Activated CD8-positive, alpha-beta T cell treated with anti-CD3 and anti-CD28 coated beads, Interleukin-2, amount 10 ng/mL, durations not matched to agents 7 days and 5 days (primary cell): ENCODE measurements around the gene COX5A. TPM values are rescaled to one million over a fixed set of nuclear protein-coding genes. Genes with fewer than 3 reads are reported as not detected.

Experiments used
- ATAC-seq: fragments of 150-1000 bp; cut with Tn5 transposase; one replicate; pipeline ENCODE4 v1.10.0; 2021; ENCODE audit warnings: moderate library complexity
- CTCF ChIA-PET: fragments of 350-600 bp; sonication (Branson Sonifier 250); formaldehyde crosslinking; loops from one replicate; lab custom pipeline; 2021; ENCODE audit warnings: antibody characterized with exemption; lab: Charles Lee
- POLR2A ChIA-PET: fragments of 350-600 bp; sonication (Branson Sonifier 250); formaldehyde crosslinking; loops from one replicate; lab custom pipeline; 2021; ENCODE audit warnings: antibody characterized with exemption; lab: Charles Lee
- DNase-seq: peaks from one replicate; pipeline ENCODE4 v3.0.0-alpha.2; 2020
- H3K27ac Mint-ChIP-seq: one replicate; pipeline ENCODE4 v1.8.0; 2021; ENCODE audit warnings: mild to moderate bottlenecking, mixed read lengths
- H3K27me3 Mint-ChIP-seq: one replicate; pipeline ENCODE4 v1.8.0; 2021; ENCODE audit warnings: low read depth, mixed read lengths
- H3K36me3 Mint-ChIP-seq: one replicate; pipeline ENCODE4 v1.8.0; 2021; ENCODE audit warnings: low read depth, mixed read lengths
- H3K4me1 Mint-ChIP-seq: one replicate; pipeline ENCODE4 v1.8.0; 2021; ENCODE audit warnings: low read depth, mixed read lengths
- H3K4me3 Mint-ChIP-seq: one replicate; pipeline ENCODE4 v1.8.0; 2021; ENCODE audit warnings: mild to moderate bottlenecking, mixed read lengths
- H3K9me3 Mint-ChIP-seq: one replicate; pipeline ENCODE4 v1.8.0; 2022; ENCODE audit warnings: mixed read lengths; ENCODE audit not compliant: insufficient read depth
- total RNA-seq, 2 experiments: library from RNA; stranded (reverse); gene quantifications; one replicate each; pipeline ENCODE4 v1.2.3, GENCODE V29; 2021

Gene COX5A
- 100 to 1,000 TPM; 305 to 313 TPM for total RNA-seq

DNA sequence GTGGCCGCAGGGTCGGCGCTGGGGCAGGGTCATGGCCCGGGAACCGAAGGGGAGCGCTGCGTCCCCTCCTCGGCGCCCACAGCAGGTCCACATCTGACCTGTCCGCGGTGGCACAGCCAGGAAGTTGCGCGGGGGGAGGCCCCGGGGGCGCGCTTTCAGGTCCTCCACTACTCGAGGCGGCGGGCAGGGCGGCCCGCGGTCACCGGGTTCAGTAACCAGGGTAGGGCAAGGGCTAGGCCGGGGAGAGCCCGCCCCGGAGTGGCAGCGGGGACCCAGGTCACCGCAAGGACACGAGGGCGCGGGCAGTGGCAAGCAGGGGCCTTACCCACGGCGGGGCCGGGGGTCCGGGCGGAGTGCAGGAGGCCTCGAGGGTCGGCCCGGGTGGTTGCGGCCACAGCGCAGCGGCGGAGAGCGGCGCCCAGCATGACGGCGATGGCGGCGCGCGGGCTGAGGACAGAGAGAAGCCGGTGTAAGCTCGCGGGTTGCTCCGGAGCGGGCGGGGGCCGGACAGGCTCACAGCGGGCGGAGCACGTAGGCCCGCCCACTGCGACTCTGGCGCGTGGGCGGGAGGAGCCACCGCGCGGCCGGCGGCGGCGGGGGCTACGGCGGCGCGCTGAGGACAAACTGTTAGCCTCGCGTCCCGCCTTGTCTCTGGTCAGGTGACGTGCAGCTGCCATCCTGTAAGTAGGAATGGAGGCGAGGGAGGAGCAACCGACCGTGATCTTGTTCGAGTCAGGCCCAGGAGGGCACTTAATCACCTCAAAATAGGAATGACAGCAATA, at the start of gene COX5A:
Gene COX5A (minus strand): TSS at position 484 of the 782 bp plus-strand sequence. CDS start 59 bp downstream, at position 425.
- Mint-ChIP-seq H3K27ac (peak within 1 kb of the TSS; percentile 92), H3K4me1 (peaks cover 41% of the 10 kb centered on the region), H3K36me3 (peaks cover 23% of the 10 kb centered on the region), H3K27me3 (peaks cover 2% of the 10 kb centered on the region), H3K9me3 (no peaks in the 10 kb centered on the region), H3K4me3 (peak within 1 kb of the TSS; percentile 91)
- ATAC-seq (peak; percentile 97), DNase-seq (peak; percentile 95)
- ChIA-PET CTCF (interaction anchor here (0.9 to 1.5 kb wide), 6 partner anchors 12 to 168 kb away, joined by 3 to 6 read pairs (median 3); no protein-coding TSS in a partner anchor), POLR2A (interaction anchor here (0.6 to 2.1 kb wide), 10 partner anchors 16 to 264 kb away, joined by 3 to 7 read pairs (median 4); partner anchors contain the start of genes C15orf39 and FAM219B)

DNA sequence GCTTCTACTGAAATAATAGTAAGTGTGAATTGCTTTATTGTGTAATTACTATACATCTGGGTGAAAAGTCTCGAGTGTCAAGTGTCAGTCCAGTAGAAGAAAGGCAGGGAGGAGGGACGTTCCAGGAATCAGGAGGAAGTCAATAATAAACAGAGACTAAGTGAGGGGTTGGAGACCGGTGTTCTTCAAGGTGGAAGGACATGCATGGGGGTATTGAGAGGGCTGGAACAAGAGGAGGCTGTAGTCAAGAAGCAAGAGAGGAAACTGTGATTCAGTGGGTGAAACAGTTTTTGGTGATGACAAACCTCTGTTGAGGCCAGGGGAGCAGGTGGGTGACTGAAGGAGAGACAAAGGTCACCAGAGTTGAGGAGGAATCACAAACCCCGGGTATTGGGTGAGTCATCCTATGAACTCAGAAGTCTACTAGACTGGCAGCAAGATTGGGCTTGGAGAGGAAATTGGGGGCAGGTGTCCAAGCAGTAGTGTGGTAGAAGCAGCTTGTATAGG, 45.9 kb upstream of the COX5A start:
- CTCF ChIA-PET, result interaction anchor here (0.9 kb wide), 1 partner anchor 67 kb away, joined by 3 read pairs; no protein-coding TSS in a partner anchor
- ATAC-seq (peak; percentile 56), DNase-seq (peak; percentile 48)
- H3K9me3 Mint-ChIP-seq, result no peaks in the 10 kb centered on the region
- POLR2A ChIA-PET, result interaction anchor here (1.3 kb wide), 1 partner anchor 39 kb away, joined by 3 read pairs; the partner anchor contains the start of gene PPCDC
- H3K27ac Mint-ChIP-seq, result peak overlapping the region; percentile 9
- peaks cover 11% of the 10 kb centered on the region for H3K27me3 Mint-ChIP-seq
- no peaks in the 10 kb centered on the region for H3K36me3 Mint-ChIP-seq
- H3K4me3 Mint-ChIP-seq, result no peak overlapping the region
- peaks cover 10% of the 10 kb centered on the region for H3K4me1 Mint-ChIP-seq

DNA sequence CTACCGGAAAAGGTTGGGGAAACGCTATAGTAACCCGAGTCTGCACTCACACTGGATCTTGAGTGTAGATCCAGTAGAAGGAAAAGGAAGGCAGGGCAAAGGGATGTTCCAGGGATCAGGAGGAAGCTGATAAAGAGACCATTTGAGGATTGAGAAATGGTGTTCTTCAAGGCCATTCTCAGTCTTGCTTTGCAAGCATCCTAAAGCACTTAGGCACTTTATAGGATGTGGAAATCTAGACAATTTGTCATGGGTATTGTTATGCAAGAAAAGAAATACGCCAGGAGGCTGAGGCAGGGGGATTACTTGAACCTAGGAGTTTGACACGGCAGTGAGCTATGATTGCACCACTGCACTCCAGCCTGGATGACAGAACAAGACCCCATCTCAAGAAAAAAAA, 44.3 kb upstream of the COX5A start:
- H3K9me3 Mint-ChIP-seq, result no peaks in the 10 kb centered on the region
- H3K4me1 Mint-ChIP-seq, result peaks cover 20% of the 10 kb centered on the region
- H3K36me3 Mint-ChIP-seq, result no peaks in the 10 kb centered on the region
- ChIA-PET POLR2A (no interaction called here), CTCF (no interaction called here)
- ATAC-seq, result no peak
- peaks cover 11% of the 10 kb centered on the region for H3K27me3 Mint-ChIP-seq
- DNase-seq, result no peak
- no peak overlapping the region for H3K4me3 Mint-ChIP-seq
- H3K27ac Mint-ChIP-seq, result no peak overlapping the region

DNA sequence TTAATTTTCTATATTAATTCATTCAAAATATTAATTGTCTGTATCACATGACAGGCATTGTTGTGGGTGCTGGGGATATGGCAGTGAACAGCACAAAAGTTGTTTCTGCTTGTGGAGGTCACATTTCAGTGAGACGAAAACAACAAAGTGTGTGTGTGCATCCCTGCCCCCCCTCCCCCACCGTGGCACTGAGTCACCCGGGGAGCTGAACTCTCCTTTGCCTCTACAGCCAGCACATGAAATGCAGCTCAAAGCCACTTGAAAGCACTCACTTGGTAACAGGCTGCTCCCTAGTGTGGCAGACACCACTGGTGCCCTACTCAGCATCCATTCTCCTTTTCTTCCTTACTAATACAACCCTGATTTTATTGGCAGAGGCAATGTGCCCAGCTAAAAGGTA, 40.6 kb upstream of the COX5A start:
- DNase-seq, result peak; percentile 51

DNA sequence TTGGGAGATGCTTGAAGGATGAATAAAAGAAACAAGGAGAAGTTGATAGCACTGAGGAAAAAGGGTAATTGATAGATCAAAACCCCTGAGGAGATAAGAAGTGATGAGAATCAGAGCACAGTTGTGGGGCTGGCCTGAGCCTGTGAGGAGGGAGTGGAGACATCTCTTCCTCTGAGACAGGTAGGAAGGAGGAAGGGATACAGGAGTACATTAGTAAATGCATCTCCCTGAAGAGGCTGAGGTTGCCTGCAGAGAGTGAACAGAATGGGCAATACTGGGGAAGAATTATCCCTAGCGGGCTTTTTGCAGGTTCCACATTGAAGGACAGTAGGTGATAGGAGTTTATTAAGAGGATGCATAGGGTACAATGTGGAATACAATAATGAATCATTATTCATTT, 40.2 kb upstream of the COX5A start:
- ChIA-PET CTCF (interaction anchor here (1.0 to 3.0 kb wide), 6 partner anchors 10 to 226 kb away, joined by 3 to 9 read pairs (median 6); no protein-coding TSS in a partner anchor), POLR2A (interaction anchor here (0.8 to 0.9 kb wide), 2 partner anchors 17 to 197 kb away, joined by 3 read pairs; no protein-coding TSS in a partner anchor)
- H3K27ac Mint-ChIP-seq, result no peak overlapping the region
- H3K27me3 Mint-ChIP-seq, result peaks cover 5% of the 10 kb centered on the region
- peaks cover 10% of the 10 kb centered on the region for H3K4me1 Mint-ChIP-seq
- H3K4me3 Mint-ChIP-seq, result no peak overlapping the region
- H3K36me3 Mint-ChIP-seq, result no peaks in the 10 kb centered on the region
- ATAC-seq (no peak), DNase-seq (no peak)
- H3K9me3 Mint-ChIP-seq, result no peaks in the 10 kb centered on the region

More for the DNA sequence above, 40.6 kb upstream of the COX5A start:
- ChIA-PET CTCF (interaction anchor here (0.7 to 3.0 kb wide), 8 partner anchors 9 to 225 kb away, joined by 3 to 9 read pairs (median 4); no protein-coding TSS in a partner anchor), POLR2A (interaction anchor here (0.8 to 0.9 kb wide), 2 partner anchors 16 to 198 kb away, joined by 3 read pairs; no protein-coding TSS in a partner anchor)
- ATAC-seq, result peak; percentile 65
- no peak overlapping the region for H3K27ac Mint-ChIP-seq
- peaks cover 5% of the 10 kb centered on the region for H3K27me3 Mint-ChIP-seq
- no peak overlapping the region for H3K4me3 Mint-ChIP-seq
- H3K4me1 Mint-ChIP-seq, result peaks cover 11% of the 10 kb centered on the region
- H3K9me3 Mint-ChIP-seq, result no peaks in the 10 kb centered on the region
- no peaks in the 10 kb centered on the region for H3K36me3 Mint-ChIP-seq

DNA sequence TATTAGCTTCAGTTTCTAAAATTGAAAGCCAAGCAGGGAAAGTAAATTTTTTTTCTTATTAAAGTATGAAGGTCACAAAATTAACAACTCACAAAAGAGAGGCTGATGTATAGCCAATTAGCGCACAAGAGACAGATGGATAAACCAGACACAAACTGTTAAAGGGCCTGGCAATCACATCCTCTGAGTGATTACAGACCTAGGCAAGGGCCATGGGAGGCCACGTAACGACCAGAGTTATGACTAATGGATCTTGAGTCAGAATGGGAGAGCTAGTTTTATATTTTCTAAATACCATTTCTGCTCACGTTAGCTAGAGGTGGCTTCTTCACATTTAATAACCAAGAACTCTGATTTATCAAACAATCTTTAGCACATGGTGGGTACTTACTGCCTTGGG, 39.7 kb upstream of the COX5A start:
- H3K27me3 Mint-ChIP-seq, result peaks cover 10% of the 10 kb centered on the region
- no peak for ATAC-seq

DNA sequence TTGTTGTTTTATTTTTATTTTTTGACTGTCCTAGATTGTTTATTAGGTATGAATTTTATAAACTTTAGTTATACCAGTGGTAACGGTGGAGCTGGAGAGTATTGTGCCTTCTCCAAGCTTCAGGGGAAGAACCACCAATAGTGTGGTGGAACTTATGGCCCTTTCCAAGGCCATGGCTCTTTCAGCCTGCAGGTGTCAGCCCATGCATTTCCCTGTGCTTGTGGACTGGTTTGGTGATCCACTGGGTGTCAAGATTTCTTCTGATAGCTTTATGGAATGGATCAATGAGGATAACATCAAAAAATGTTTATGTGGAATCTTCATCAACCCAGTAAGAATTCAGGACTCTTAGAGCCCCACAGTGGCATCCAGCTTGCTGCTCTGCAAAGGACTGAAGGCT, 38.3 kb upstream of the COX5A start:
- Mint-ChIP-seq H3K4me1 (peaks cover 10% of the 10 kb centered on the region), H3K9me3 (no peaks in the 10 kb centered on the region), H3K27me3 (peaks cover 7% of the 10 kb centered on the region), H3K36me3 (no peaks in the 10 kb centered on the region), H3K4me3 (no peak overlapping the region), H3K27ac (no peak overlapping the region)
- ChIA-PET CTCF (interaction anchor here (1.3 kb wide), 2 partner anchors 12 to 25 kb away, joined by 3 to 6 read pairs; no protein-coding TSS in a partner anchor), POLR2A (no interaction called here)
- ATAC-seq, result no peak
- no peak for DNase-seq

More for the DNA sequence above, 39.7 kb upstream of the COX5A start:
- no peaks in the 10 kb centered on the region for H3K36me3 Mint-ChIP-seq
- H3K4me1 Mint-ChIP-seq, result peaks cover 10% of the 10 kb centered on the region
- no peaks in the 10 kb centered on the region for H3K9me3 Mint-ChIP-seq
- ChIA-PET CTCF (interaction anchor here (2.4 to 3.0 kb wide), 2 partner anchors 10 to 11 kb away, joined by 7 to 9 read pairs; no protein-coding TSS in a partner anchor), POLR2A (no interaction called here)
- H3K4me3 Mint-ChIP-seq, result no peak overlapping the region
- H3K27ac Mint-ChIP-seq, result no peak overlapping the region
- DNase-seq, result no peak

DNA sequence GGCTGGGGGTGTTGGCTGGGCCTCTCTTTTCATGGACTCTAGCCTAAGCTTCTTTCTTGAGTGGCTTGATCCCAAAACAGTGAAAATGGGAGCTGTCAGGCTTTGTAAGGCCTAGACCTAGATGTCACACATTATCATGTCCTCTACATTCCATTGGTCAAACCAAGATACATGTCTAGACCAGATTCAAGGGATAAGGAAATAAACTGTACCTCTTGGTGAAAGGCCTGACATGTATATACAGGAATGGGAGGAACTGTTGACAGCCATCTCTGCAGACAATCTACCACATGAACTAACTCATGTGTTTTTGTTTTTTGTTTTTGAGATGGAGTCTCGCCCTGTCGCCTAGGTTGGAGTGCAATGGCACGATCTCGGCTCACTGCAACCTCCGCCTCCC, 29.8 kb upstream of the COX5A start:
- Mint-ChIP-seq H3K27me3 (peaks cover 6% of the 10 kb centered on the region), H3K9me3 (no peaks in the 10 kb centered on the region), H3K4me1 (no peaks in the 10 kb centered on the region), H3K27ac (no peak overlapping the region), H3K36me3 (no peaks in the 10 kb centered on the region), H3K4me3 (no peak overlapping the region)
- ATAC-seq, result no peak
- no peak for DNase-seq
- ChIA-PET CTCF (interaction anchor here (2.0 kb wide), 1 partner anchor 11 kb away, joined by 7 read pairs; no protein-coding TSS in a partner anchor), POLR2A (interaction anchor here (0.9 kb wide), 1 partner anchor 248 kb away, joined by 3 read pairs; no protein-coding TSS in a partner anchor)

DNA sequence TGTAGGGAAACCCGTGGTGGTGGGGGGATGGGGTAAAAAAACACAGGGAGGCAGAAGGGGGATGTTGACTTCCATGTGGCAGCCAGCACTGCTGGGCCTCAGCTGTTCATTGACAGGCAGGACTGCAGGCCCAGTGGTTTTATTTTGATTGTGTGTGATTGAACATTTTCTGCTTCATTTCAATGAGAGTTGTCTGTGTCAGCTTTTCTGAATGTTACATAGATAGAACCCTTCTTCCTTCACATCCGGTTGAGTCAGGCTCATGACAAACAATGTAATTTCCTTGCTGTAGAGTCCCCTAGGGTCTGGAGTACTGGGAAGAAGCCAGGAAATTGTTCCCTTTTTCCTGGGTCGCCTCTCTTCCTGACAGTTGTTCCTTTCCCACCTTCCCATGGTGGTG, 26.9 kb upstream of the COX5A start:
- POLR2A ChIA-PET, result no interaction called here
- no peak for DNase-seq
- Mint-ChIP-seq H3K27ac (no peak overlapping the region), H3K4me1 (peaks cover 11% of the 10 kb centered on the region), H3K36me3 (no peaks in the 10 kb centered on the region), H3K4me3 (no peak overlapping the region), H3K9me3 (no peaks in the 10 kb centered on the region), H3K27me3 (peaks cover 29% of the 10 kb centered on the region)
- ATAC-seq, result no peak
- CTCF ChIA-PET, result interaction anchor here (1.0 kb wide), 1 partner anchor 14 kb away, joined by 3 read pairs; no protein-coding TSS in a partner anchor

DNA sequence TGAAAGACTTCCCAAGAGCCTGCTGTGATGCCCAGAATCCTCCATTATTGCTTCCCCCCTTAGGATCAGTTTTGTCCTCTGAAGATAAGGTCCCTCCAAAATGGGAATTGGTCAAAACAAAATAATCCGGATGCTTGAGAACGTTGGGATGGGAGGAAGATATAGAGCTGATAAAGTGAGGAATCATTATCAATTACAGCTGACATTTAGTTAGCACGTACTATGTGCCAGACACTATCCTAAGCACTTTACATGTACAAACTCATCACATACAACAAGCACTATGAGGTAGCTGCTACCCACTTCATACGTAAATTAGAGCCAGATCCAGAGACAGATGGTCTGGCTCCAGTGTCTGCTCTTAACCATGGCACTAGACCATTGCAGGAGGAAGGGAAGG, 25.3 kb upstream of the COX5A start:
- H3K27ac Mint-ChIP-seq, result no peak overlapping the region
- ChIA-PET POLR2A (no interaction called here), CTCF (interaction anchor here (1.4 kb wide), 2 partner anchors 25 to 241 kb away, joined by 4 to 5 read pairs; no protein-coding TSS in a partner anchor)
- peaks cover 45% of the 10 kb centered on the region for H3K27me3 Mint-ChIP-seq
- ATAC-seq (no peak), DNase-seq (no peak)
- H3K4me1 Mint-ChIP-seq, result peaks cover 25% of the 10 kb centered on the region
- peaks cover 3% of the 10 kb centered on the region for H3K36me3 Mint-ChIP-seq
- H3K9me3 Mint-ChIP-seq, result no peaks in the 10 kb centered on the region
- H3K4me3 Mint-ChIP-seq, result no peak overlapping the region

DNA sequence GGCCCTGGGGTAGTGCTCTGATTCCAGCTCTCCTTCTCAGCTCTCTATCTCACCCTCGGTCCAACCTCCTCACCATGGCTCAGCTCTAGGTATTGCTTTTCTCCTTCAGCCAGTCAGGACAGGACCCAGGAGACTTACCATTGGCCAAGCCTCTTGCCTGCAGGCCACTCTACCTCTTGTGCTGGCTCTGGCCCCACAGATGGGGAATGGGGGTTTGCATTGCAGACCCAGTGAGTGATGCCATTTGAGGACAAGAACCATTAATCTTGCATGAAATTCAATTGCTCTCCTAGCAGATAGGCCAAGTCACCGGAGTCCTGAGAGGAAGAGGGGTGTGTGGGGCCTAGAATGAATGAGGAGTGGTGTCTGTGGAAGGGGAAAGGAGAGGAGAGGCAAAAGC, 24.8 kb upstream of the COX5A start:
- H3K36me3 Mint-ChIP-seq, result peaks cover 3% of the 10 kb centered on the region
- no peak for ATAC-seq
- H3K27me3 Mint-ChIP-seq, result peaks cover 48% of the 10 kb centered on the region
- DNase-seq, result no peak
- POLR2A ChIA-PET, result interaction anchor here (0.5 kb wide), 1 partner anchor 242 kb away, joined by 3 read pairs; no protein-coding TSS in a partner anchor
- H3K4me3 Mint-ChIP-seq, result no peak overlapping the region
- no peak overlapping the region for H3K27ac Mint-ChIP-seq
- CTCF ChIA-PET, result interaction anchor here (0.6 to 1.4 kb wide), 2 partner anchors 25 to 88 kb away, joined by 3 to 5 read pairs; no protein-coding TSS in a partner anchor
- peaks cover 29% of the 10 kb centered on the region for H3K4me1 Mint-ChIP-seq
- H3K9me3 Mint-ChIP-seq, result no peaks in the 10 kb centered on the region
